Suppressor macrophage treated with lipopolysaccharide for 1 hour (primary cell): ENCODE results near the gene SPTBN4.
A peak's percentile ranks its signal among the peaks of the same experiment; 100 is the strongest.
"Not testable (repeated sequence)": the region's sequence is repeated elsewhere in the genome, so short reads cannot be mapped to it uniquely, and the experiment has no call there.

Experiments used
- DNase-seq, 3 donors: peaks; one replicate each; pipeline ENCODE4 v3.0.0-alpha.2; 2020 to 2022

Gene SPTBN4

GRCh38 chr19:40466985-40467734 lies at the start of gene SPTBN4:
Gene SPTBN4 (plus strand): TSS chr19:40467001. CDS start chr19:40472622, 5,621 bp downstream.
- DNase-seq = peak in 2 of 3 donors; percentile 24 to 39

DNA sequence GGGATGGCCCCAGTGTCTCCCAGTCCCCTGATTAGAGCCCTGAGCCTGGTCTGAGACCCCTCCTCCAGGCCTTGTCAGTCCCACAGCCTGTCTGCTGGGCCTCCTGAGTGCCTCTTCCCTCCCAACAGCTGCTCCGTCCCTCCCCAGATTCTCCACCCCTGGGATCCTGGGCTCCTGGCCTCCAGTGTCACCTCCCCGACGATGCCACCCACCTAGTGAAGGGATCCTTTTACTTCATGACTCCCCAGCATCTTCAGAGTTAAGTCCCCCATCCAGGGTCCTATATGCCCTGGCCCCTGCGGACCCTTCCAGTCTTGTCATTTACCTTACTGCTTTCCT lies 49.2 kb upstream of the SPTBN4 start:
- no peak for DNase-seq

GRCh38 chr19:40418040-40418439 lies 48.8 kb upstream of the SPTBN4 start:
- DNase-seq = no peak

GRCh38 chr19:40419066-40419612 lies 47.7 kb upstream of the SPTBN4 start:
- no peak for DNase-seq

DNA sequence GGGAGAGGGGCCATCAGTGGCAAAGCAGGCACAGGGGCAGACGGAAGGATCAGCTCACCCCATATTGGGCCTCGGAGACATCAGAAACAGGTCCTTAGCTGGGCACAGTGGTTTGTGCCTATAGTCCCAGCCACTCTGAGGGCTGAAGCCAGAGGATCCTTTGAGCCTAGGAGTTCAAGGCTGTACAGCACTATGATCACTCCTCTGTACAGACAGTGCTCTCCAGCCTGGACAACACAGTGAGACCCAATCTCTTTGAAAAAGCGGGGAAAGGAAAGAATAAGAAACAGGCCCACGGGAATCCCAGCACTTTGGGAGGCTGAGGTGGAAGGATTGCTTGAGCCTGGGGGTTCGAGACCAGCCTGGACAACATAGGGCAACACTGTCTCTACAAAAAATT lies 47.0 kb upstream of the SPTBN4 start:
- DNase-seq = no peak

DNA sequence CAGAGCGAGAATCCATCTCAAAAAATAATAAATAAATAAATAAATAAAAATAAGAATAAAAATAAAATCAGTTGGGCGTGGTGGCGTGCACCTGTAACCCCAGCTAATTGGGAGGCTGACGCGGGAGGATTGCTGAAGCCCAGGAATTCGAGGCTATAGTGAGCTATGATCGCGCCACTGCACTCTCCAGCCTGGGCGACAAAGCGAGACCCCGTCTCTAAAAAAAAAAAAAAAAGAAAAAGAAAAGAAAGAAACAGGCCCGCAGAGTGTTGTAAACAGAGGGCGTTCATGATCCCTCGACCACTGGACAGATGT lies 46.4 kb upstream of the SPTBN4 start:
- DNase-seq = no peak

- peak; percentile 87 to 95 (median 89) for DNase-seq
Observed at GRCh38 chr19:40420766-40421765, 45.7 kb upstream of the SPTBN4 start.

GRCh38 chr19:40421993-40422747 lies 44.6 kb upstream of the SPTBN4 start:
- no peak for DNase-seq

- DNase-seq = no peak
Observed at GRCh38 chr19:40422748-40423566, 43.8 kb upstream of the SPTBN4 start.

DNA sequence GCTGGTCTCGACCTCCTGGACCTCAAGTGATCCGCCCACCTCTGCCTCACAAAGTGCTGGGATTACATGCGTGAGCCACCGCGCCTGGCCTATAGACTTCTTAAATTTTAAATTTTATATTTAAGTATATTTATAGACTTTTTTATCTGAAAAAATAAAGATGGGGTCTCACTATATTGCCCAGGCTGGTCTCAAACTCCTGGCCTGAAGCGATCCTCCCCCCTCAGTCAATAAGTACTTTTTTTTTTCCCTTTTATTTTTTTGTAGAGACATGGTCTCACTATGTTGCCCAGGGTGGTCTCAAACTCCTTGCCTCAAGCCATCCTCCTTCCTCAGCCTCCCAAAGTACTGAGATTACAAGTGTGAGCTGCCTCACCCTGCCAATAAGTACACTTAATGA lies 42.9 kb upstream of the SPTBN4 start:
- no peak for DNase-seq

DNA sequence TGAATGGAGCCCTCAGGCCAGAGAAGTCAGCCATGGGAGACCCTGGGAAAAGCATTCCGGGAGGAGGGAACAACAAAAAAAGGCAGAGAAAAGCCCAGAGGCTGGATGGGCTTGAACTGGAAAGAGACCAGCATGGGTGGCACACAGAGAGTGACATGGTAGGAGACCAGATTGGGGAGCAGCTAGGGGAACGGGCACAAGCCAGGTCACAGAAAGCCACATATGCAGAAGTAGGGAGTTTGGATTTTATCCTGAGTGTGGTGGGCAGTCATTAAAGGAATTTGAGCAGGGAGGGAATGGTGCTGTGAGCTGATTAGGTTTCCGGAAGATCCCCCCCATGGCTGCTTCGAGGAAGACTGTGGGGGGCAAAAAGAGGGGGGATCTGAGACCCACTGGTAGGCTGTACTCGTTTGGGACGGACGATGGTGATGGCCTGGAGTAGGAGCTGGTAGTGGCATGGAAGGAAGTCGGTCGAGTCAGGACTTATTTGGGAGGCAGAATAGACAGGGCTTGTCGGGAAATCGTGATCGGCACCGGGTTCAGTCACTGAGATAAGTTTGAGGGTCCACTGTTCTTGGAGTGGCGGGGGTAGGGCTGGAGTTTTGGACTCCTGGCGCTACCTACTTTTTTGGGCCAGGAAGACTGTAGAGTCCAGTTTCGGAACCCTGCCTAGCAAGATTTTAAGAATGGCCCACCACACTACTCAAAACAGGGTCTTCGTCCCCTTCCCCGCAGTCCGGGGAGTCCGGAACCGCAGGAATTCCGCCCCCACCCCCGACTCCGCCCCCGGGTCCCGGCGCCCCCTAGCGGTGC lies 42.0 kb upstream of the SPTBN4 start:
- DNase-seq = peak in 2 of 3 donors; percentile 25 to 29

- DNase-seq = peak; percentile 100
Observed at GRCh38 chr19:40425450-40426287, 41.1 kb upstream of the SPTBN4 start, which contains the start of gene SERTAD1. Gene SERTAD1 (minus strand): TSS chr19:40425992. CDS start chr19:40423546, 2,446 bp downstream.

GRCh38 chr19:40428197-40428596 lies 38.6 kb upstream of the SPTBN4 start:
- DNase-seq = not testable (repeated sequence)

DNA sequence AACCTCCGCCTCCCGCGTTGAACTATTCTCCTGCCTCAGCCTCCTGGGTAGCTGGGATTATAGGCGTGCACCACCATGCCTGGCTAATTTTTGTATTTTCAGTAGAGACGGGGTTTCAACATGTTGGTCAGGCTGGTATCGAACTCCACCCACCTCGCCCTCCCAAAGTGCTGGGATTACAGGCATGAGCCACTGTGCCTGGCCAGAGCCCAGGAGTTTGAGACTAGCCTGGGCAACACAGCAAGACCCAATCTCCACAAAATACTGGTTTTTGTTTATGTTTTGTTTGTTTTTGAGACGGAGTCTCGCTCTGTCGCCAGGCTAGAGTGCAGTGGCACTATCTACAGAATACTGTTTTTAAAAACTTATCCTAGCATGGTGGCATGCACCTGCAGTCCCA lies 36.6 kb upstream of the SPTBN4 start:
- not testable (repeated sequence) for DNase-seq

GRCh38 chr19:40431698-40432097 lies 35.1 kb upstream of the SPTBN4 start:
- no peak for DNase-seq

DNA sequence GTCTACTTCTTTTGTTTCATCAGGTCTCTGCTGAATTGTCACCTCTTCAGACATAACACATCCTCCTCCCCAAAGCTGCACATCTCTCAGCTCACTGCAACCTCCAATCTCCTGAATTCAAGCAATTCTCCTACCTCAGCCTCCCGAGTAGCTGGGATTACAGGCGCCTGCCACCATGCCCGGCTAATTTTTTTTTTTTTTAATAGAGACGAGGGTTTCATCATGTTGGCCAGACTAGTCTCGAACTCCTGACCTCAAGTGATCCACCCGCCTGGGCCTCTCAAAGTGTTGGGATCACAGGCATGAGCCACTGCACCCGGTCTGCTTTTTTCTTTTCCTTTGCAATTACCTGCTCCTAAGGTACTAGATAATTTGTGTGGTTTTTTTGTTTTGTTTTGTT lies 34.0 kb upstream of the SPTBN4 start:
- not testable (repeated sequence) for DNase-seq

DNA sequence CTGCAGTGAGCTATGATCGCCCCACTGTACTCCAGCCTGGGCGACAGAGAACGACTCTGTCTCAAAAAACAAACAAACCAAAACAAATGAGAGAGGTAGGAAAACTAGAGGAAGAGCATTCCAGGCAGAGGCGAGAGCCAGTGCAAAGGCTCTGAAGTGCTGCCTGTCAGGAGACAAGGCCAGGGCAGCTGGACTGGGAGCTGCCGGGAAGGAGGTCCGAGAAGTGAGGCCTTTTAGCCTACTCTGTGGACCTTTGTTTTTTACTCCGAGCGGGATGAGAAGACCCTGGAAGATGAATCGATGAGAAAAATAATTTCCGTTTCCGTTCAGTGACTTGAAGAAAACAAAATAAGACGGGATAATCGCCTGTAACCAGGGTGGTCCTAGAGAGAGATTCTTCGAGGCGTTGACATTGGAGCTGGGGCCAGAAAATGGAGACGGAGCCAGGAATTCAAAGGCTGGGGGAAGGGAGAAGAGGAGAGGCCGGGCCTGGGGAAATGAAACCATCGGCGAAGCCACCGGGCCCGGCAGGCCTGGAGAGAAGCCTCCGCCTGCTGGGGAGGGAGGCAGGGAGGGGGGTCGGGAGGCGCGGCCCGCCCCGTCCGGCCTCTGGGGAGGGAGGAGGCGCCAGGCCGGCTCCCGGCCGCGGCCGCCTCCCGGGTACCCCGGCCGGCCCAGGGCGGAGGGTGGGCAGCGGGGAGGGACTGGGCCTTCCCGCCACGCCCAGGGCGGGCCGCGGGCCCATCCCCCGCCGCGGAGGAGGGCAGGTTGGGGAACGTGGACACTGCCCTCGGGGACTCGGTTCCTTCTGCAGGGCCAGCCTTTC lies 33.2 kb upstream of the SPTBN4 start:
- DNase-seq = peak; percentile 91 to 97 (median 94)

GRCh38 chr19:40438284-40438683 lies 28.5 kb upstream of the SPTBN4 start:
- no peak for DNase-seq

DNA sequence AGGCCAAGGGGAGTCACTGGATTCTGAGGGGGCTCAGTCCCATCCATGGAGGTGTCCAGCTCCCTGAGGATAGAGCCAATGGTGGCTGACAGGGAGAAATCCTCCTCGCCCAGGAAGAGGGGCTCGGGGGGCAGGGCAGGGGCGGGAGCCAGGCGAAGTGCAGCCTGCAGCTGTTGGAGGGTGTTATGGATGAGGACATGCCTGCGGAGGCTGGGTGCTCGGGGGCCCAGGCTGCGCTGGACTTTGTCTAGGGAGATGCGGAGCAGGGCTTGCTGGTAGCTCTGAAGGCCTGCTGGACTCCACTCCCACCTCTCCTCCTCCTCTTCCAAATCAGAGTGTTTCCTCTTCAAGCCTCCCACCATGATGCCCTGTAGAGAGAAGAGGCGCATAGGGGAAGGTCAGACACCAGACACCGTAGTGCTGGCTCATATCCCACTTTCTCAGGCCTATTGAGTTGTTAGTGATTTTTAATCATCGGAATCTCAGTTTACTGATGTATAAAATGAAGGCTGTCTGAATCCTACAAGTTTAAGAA lies 25.0 kb upstream of the SPTBN4 start:
- DNase-seq = no peak
